HG03457 (cell line): ENCODE data around the gene C13orf42.

ENCODE experiments used
- ATAC-seq: cut with Tn5 transposase; IDR thresholded peaks from one replicate; pipeline ENCODE4 v1.9.1; 2021; ENCODE audit warnings: moderate number of reproducible peaks; ENCODE audit not compliant: unreplicated experiment

Gene C13orf42

GRCh38 chr13:51067210-51067701 lies 43.8 kb downstream of the C13orf42 start:
- no peak for ATAC-seq

GRCh38 chr13:51066091-51066831 lies 44.8 kb downstream of the C13orf42 start:
- ATAC-seq = peak; percentile 43

DNA sequence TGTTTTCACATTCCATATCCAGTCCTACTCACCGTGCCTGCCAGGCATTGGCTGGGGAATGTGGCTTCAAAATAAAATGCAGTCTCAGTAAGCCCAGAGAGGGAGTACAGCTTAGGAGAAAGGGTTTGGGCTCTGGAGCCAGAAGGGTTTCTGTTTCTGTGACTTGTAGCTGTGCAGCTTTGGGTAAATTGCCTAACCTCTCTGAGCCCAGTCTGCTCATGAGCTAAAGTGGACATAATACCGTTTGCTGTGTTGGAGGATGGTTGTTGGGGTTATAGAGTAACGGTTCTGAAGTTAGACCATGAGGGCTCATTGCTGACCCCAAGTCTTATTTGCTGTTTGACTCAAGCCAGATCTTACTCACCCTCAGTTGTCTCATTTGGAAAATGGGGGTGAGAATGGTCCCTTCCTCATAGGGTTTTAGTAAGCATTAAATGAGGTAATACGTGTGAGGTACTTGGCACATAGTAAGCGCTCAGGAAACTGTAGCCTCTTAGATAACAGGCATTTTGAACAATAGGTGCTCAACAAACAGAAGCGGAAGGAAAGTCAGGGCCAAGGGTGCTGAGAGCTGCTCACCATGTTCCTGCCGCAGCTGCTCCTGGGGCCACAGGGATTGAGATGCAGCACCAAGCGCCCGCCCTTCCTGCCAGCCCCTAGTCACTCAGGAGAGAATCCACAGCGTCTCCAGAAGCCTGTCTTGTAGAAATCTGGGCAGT lies 45.5 kb downstream of the C13orf42 start:
- no peak for ATAC-seq

DNA sequence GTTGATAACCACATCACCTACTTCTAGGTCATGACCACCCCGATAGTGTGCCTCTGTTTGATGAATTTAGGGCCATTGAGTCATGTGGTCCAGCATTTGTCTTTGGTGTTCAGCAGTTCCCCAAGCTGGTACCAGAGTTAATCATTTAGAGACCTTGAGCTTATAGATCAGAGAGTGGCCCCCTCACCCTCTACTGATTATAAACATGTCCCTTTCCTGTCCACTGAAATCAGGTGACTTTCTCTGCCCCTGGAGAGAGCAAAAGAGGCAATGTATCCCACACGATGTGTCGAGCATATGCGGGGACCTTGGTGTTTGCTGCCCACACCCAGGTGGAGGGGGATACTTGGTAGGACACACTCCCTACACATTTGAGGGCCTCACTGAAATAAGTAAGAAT lies 46.3 kb downstream of the C13orf42 start:
- no peak for ATAC-seq

DNA sequence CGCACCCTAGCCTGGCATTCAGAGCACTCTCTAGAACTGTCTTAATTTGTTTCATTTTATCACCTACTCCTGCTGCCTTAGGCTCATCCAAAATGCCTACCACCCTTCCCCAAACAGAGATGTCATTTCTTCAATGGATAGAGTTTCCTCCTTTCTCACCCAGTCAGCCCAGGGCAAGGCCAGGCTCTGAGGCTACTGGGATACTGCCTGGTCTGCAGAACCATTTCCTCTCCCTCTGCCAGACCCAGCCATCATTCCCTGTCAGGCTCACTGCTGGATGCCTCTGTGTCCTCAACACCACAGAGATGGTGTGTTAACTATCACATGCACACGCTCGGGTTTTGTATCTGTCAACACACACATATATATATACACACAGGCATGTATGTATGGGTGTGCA lies 47.2 kb downstream of the C13orf42 start:
- no peak for ATAC-seq

DNA sequence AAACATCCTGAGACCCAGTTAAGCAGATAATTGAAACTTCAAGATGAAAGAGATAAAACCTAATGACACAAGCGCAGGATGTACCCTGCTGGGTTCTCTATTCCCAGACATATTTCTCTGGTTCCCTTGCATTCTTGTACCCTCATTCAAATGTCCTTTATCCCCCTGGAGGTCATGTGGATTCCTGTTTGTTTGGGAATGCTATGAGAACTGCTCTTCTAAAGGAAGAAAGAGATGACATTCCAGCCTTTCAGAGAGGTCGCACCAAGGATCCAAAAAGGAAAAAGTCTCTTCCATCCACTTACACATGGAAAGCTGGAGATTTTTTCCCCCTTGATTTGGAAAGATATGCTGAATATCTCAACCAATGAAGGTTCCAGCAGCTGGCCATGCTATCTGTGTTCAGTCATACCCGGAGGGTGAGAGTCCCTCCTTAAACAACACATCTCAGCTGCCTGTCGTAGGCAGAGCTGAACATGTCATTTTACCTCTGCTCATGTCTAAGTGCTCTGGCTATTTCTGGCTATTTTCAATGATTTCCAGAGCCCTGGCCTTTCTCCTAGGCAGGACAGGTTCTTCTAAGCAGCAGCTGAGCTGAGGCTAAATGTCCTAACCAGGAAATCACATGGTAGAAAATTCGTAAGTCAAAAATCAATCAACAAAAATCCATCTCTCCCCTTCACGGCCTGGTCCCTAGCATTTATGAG lies 52.5 kb downstream of the C13orf42 start:
- ATAC-seq = no peak

- ATAC-seq = no peak
Measured at GRCh38 chr13:51057906-51058305, 53.2 kb downstream of the C13orf42 start.

DNA sequence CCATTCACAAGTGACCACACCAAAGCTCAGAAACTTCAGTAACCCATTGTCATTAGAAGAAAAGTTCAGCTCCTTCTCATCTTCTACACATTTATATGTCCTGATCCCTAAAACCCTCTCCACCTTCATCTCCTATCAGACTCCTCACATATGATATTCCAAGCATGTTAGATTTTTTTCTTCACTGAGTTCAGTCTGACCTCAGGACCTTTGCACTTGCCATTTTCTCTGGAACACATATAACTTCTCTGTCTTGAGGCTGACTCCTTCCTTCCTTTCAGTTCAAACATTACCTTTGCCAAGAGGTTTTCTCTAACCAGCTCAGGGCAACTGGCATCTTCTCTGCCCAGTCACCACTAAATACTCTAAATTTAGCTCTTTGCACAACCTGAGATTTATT lies 54.1 kb downstream of the C13orf42 start:
- no peak for ATAC-seq

DNA sequence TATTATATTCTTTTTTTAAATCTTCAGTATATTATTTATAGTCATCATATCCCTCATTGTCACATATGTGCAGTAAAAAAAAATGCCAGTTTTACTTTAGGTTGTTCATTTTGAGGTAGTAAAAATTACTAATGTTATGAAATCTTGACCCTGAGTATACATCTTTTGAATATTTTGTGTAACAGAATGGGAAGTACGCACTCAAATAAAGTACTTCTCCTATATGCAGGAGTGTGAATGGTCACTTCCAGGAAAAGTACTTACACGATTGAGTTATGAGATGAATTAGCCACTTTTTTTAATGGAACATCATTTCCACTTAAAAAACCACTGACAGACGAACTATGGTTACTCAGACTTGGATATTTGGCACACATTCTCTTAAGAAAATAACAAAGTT lies 58.5 kb downstream of the C13orf42 start:
- no peak for ATAC-seq

DNA sequence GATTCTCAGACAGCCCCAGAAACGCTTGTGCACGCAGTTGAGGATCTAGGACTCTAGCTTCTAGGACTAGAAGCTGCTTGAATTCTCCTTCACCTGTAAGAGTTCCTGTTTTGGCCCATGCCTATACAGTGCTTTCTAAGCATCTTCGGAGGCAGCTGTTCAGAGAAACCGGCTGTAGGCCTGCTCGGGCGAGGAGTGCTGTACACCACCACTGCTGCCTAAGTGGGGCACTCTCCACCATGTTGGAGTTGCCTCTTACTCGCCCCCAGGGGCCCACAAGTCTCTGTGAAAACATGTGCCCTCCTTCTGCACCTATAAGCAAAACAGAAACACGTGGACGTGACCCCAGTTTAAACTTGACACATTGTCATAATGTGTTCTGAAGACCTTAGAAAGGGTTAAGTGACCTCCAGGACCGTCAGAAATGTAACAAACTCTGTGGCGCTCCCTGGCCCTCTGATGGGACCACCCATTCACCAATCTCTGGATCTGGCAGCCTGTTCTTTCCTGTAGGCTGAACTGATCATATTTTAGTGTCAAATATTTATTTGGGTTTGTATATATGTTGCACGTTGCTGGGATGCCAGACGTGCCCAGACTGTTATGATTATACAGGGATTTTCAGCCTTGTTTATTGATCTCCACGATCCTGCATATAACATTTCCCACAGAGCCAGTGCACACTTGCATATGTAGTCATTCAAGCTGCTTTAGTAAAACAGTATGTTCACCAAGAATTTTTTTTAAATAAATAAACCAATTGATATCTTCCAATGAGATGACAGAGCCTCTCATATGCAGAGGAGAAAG lies 60.8 kb downstream of the C13orf42 start:
- ATAC-seq = no peak

GRCh38 chr13:51048616-51049015 lies 62.5 kb downstream of the C13orf42 start:
- ATAC-seq = no peak

DNA sequence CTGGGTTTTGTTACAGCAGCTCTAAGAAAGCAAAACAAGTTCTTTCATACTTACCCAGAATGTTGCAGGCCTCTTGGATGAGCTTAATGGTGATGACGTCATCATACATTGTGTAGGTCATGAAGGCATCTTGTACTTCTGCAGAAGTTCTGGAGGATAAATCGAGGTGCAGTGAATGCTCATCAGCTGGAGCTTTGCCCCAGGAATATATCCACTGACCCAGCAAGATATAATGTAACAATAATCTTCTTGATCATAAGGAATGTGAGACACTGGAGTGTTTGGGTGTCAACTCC lies 63.0 kb downstream of the C13orf42 start:
- ATAC-seq = no peak

DNA sequence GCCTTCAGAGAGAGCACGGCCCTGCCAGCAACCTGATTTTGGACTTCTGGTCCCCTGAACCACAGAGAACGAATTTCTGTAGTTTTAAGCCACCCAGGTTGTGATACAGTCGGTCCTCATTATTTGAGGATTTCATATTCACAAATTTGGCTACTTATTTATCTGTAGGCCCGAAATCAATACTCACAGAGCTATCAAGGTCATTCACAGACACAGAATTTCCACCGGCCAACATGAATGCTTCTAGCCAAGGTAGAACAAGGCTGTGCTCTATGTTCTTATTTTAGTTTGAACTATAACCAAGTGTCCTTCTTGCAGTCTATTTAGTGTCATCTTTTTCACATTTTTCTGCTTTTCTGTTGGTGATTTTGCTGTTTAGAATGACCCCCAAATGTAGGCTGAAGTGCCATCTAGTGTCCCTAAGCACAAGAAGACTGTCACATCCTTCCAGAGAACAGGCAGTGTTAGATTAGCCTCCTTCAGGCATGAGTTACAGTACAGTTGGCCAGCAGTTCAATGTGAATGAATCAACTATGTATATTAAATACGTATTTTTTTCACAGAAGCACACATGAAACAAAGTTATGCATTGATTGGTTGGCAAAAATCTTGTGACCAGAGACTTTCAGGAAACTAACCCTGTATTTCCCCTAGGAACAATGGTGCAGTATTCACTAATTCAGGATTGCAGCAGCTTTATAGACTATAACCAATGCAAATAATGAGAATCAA lies 63.5 kb downstream of the C13orf42 start:
- ATAC-seq = no peak

- no peak for ATAC-seq
Measured at GRCh38 chr13:51045451-51045850, 65.6 kb downstream of the C13orf42 start.

- no peak for ATAC-seq
Measured at GRCh38 chr13:51044023-51044665, 66.9 kb downstream of the C13orf42 start.

GRCh38 chr13:51043310-51043709 lies 67.8 kb downstream of the C13orf42 start:
- no peak for ATAC-seq

GRCh38 chr13:51041710-51042109 lies 69.4 kb downstream of the C13orf42 start:
- ATAC-seq = no peak

DNA sequence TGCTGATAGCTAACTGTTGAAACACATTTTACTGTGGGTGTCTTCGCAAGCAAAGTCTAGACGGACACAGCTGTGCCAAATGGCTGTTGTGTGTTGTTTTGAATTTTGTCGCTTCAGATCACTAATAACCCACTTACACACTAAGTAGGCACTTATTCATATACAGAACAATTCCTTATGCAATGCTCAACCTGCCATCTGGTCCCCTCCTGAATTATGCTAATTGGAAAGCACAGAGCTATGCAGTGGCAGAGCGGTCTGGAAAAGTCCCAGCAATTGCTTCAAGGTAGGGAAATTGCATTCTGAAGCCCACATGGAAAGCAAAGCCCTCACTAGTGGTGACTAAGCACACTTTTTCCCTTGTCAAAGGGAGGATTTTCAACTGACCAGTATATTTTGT lies 69.9 kb downstream of the C13orf42 start:
- ATAC-seq = no peak

- no peak for ATAC-seq
Measured at GRCh38 chr13:51040431-51040830, 70.6 kb downstream of the C13orf42 start.

- ATAC-seq = no peak
Measured at GRCh38 chr13:51036418-51036817, 74.7 kb downstream of the C13orf42 start.
